ENCODE data around the gene GDPD4. TPM values are rescaled to one million over a fixed set of nuclear protein-coding genes. Genes with fewer than 3 reads are reported as not detected.

Gene GDPD4
- polyA plus RNA-seq, 1 experiment: not detected

- CTCF ChIA-PET: no interaction called here
- no peak for DNase-seq (ENCODE audit: low read depth, low spot score)
- Histone ChIP-seq H3K27me3 (ENCODE audit: control insufficient read depth, insufficient read depth, low read length) (peaks cover 4% of the 10 kb centered on the region), H3K27ac (ENCODE audit: low read depth, low read length) (no peak overlapping the region), H3K4me3 (ENCODE audit: low read depth, low read length) (no peak overlapping the region), H3K9me3 (ENCODE audit: control insufficient read depth, insufficient read depth, low read length) (no peaks in the 10 kb centered on the region; the same call in 1 of the 2 replicates)
- POLR2A ChIA-PET: no interaction called here
- no peak for TF ChIP-seq CTCF (IDR thresholded peaks at IDR 0.05; ENCODE audit: low read depth, low read length)
Measured at GRCh38 chr11:77207618-77208313, 93.7 kb downstream of the GDPD4 start.

GRCh38 chr11:77207019-77207485 lies 94.4 kb downstream of the GDPD4 start:
- POLR2A ChIA-PET: no interaction called here
- Histone ChIP-seq H3K27me3 (ENCODE audit: control insufficient read depth, insufficient read depth, low read length) (peaks cover 3% of the 10 kb centered on the region), H3K27ac (ENCODE audit: low read depth, low read length) (no peak overlapping the region), H3K9me3 (ENCODE audit: control insufficient read depth, insufficient read depth, low read length) (no peaks in the 10 kb centered on the region; the same call in 1 of the 2 replicates), H3K4me3 (ENCODE audit: low read depth, low read length) (no peak overlapping the region)
- CTCF ChIA-PET: no interaction called here
- DNase-seq (ENCODE audit: low read depth, low spot score): no peak
- no peak for TF ChIP-seq CTCF (IDR thresholded peaks at IDR 0.05; ENCODE audit: low read depth, low read length)

DNA sequence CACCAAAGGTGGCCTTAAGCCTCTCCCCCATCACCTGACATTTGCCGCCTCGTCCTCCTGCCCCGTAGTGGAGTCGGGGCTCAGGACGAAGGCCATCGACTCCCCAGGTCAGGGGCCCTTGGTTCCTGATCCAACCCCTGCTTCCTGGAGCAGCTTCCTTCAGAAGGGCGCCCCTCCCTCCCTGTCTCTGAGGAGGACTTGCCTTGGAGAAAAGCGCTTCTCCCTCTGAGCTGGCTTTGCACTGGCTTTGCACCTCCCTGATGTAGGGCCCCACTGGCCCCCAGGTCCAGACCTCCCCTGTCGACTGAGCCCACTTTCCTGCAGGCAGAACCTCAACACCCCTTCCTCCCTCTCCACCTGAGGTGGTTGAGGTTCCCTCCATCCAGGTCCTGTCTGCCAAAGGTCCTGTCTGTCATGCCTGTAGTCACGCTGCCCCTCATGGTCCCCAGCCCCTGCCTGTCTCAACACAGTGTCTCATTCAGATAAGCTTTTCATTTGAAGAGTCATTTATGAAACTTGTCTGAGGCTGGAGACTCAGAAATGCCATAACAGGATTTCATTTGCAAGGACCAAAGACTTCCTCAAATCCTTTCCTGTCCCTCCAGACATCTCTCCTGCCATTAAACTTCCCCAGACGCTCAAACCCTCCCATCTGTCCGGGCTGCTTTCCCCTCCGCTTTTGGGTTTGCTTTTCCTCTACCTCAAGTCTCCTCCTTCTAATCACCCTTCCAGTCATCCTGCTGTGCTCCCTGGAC lies 95.0 kb downstream of the GDPD4 start:
- Histone ChIP-seq H3K27me3 (ENCODE audit: control insufficient read depth, insufficient read depth, low read length) (no peaks in the 10 kb centered on the region), H3K9me3 (ENCODE audit: control insufficient read depth, insufficient read depth, low read length) (no peaks in the 10 kb centered on the region; the same call in 1 of the 2 replicates), H3K27ac (ENCODE audit: low read depth, low read length) (no peak overlapping the region), H3K4me3 (ENCODE audit: low read depth, low read length) (no peak overlapping the region)
- CTCF ChIA-PET: no interaction called here
- DNase-seq (ENCODE audit: low read depth, low spot score): no peak
- POLR2A ChIA-PET: no interaction called here
- TF ChIP-seq CTCF (IDR thresholded peaks at IDR 0.05; ENCODE audit: low read depth, low read length): no peak

- TF ChIP-seq CTCF (IDR thresholded peaks at IDR 0.05; ENCODE audit: low read depth, low read length): no peak
- DNase-seq (ENCODE audit: low read depth, low spot score): no peak
- CTCF ChIA-PET: interaction anchor here (0.9 to 1.2 kb wide), 2 partner anchors 11 to 343 kb away, joined by 4 read pairs; no protein-coding TSS in a partner anchor
Measured at GRCh38 chr11:77205467-77206263, 95.8 kb downstream of the GDPD4 start.

More at GRCh38 chr11:77205467-77206263, 95.8 kb downstream of the GDPD4 start:
- POLR2A ChIA-PET: no interaction called here
- Histone ChIP-seq H3K4me3 (ENCODE audit: low read depth, low read length) (no peak overlapping the region), H3K27ac (ENCODE audit: low read depth, low read length) (no peak overlapping the region), H3K9me3 (ENCODE audit: control insufficient read depth, insufficient read depth, low read length) (no peaks in the 10 kb centered on the region; the same call in 1 of the 2 replicates), H3K27me3 (ENCODE audit: control insufficient read depth, insufficient read depth, low read length) (no peaks in the 10 kb centered on the region)

Data from AG04450 (cell line).